Upper lobe of left lung (tissue), 6 donors: Measurements from ENCODE around the gene SLC6A1. TPM values are rescaled to one million over a fixed set of nuclear protein-coding genes. Genes with fewer than 3 reads are reported as not detected.

Experiments
- ATAC-seq, 2 donors: fragments of 200-7000 bp; cut with Tn5 transposase; one replicate each; pipeline ENCODE4 v1.9.1; 2022; ENCODE audit warnings: mild to moderate bottlenecking in 2 of 2, moderate library complexity in 2 of 2; ENCODE audit not compliant: low FRiP score in 2 of 2
- DNase-seq, 2 donors: peaks; one replicate each; pipeline ENCODE4 v3.0.0-alpha.2; 2019 to 2020
- H3K27ac ChIP-seq, 4 donors: fragments of 200-600 bp; sonication (generic); one replicate each; pipeline ENCODE4 v1.5.1; 2016 to 2019
- H3K27me3 ChIP-seq, 4 donors: fragments of 200-600 bp; sonication (generic); one replicate each; pipeline ENCODE4 v1.5.1; 2017 to 2019
- H3K36me3 ChIP-seq, 4 donors: fragments of 200-600 bp; sonication (generic); one replicate each; pipeline ENCODE4 v1.5.1; 2016 to 2019
- H3K4me1 ChIP-seq, 4 donors: fragments of 200-600 bp; sonication (generic); one replicate each; pipeline ENCODE4 v1.5.1; 2018 to 2019
- H3K4me3 ChIP-seq, 4 donors: fragments of 200-600 bp; sonication (generic); one replicate each; pipeline ENCODE4 v1.5.1; 2017 to 2019; ENCODE audit warnings: mild to moderate bottlenecking in 2 of 4, moderate library complexity in 1 of 4
- H3K9me3 ChIP-seq, 4 donors: fragments of 200-600 bp; sonication (generic); one replicate each; pipeline ENCODE4 v1.5.1; 2018 to 2019
- CTCF ChIP-seq, 6 experiments: fragments of 450-650 bp in 4 of 6; fragments of 200-600 bp in 2 of 6; sonication (generic) in 2 of 6; IDR thresholded peaks; one replicate each; pipeline ENCODE4 v1.5.1; 2016 to 2019; ENCODE audit warnings: antibody characterized with exemption in 6 of 6
- EP300 ChIP-seq, 4 donors: sonication (generic); formaldehyde crosslinking; IDR thresholded peaks; one replicate each; pipeline ENCODE4 v1.5.1; 2017; ENCODE audit warnings: antibody characterized with exemption in 4 of 4, control low read depth in 2 of 4
- POLR2A ChIP-seq, 4 donors: fragments of 450-650 bp; IDR thresholded peaks; one replicate each; pipeline ENCODE4 v1.5.1; 2016 to 2017; ENCODE audit warnings: antibody characterized with exemption in 4 of 4, mild to moderate bottlenecking in 2 of 4
- POLR2AphosphoS5 ChIP-seq, 2 donors: sonication (generic); formaldehyde crosslinking; IDR thresholded peaks; one replicate each; pipeline ENCODE4 v1.5.1; 2017; ENCODE audit warnings: antibody characterized with exemption in 2 of 2
- WGBS, 2 donors: methylation state at CpG; one replicate each; pipeline ENCODE4 v1.1.5; 2017 to 2018; 5-methylcytosine and 5-hydroxymethylcytosine counted together
- total RNA-seq, 6 donors: library from RNA; depleted of rRNA in 4 of 6; stranded (reverse); fragments of >200 nt in 4 of 6; gene quantifications; one replicate each; pipeline versions ENCODE4 v1.1.0 to v1.2.1, GENCODE V29; 2016 to 2021
- donor health status: DM: no; HTN: no; CAD: no; lungs with moderate emphysema.
- donor health status: DM: no; HTN: yes; CAD: no; lungs with severe emphysema.

Gene SLC6A1
- total RNA-seq, 6 donors from 2014 or later, result 0.46 to 11.5 (median 0.88) TPM

GRCh38 chr3:11047500-11047899 is 55.0 kb downstream of the SLC6A1 start:
- H3K4me3 ChIP-seq, result no peak overlapping the region
- no peaks in the 10 kb centered on the region for H3K27me3 ChIP-seq
- no peak overlapping the region for H3K27ac ChIP-seq
- ATAC-seq, result no peak
- no peaks in the 10 kb centered on the region for H3K9me3 ChIP-seq
- H3K4me1 ChIP-seq, result no peaks in the 10 kb centered on the region
- no peak for TF ChIP-seq CTCF (IDR thresholded peaks at IDR 0.05)
- TF ChIP-seq POLR2A (IDR thresholded peaks at IDR 0.05), result no peak
- TF ChIP-seq POLR2AphosphoS5 (IDR thresholded peaks at IDR 0.05), result no peak
- TF ChIP-seq EP300 (IDR thresholded peaks at IDR 0.05), result no peak
- 74 to 82% methylated on average over 2 of the region's 2 CpGs for WGBS, 2 donors
- no peak for DNase-seq
- H3K36me3 ChIP-seq, result no peaks in the 10 kb centered on the region

GRCh38 chr3:11050666-11051323 is 58.2 kb downstream of the SLC6A1 start:
- TF ChIP-seq EP300 (IDR thresholded peaks at IDR 0.05) (no peak), POLR2AphosphoS5 (IDR thresholded peaks at IDR 0.05) (no peak), POLR2A (IDR thresholded peaks at IDR 0.05) (no peak), CTCF (IDR thresholded peaks at IDR 0.05) (no peak)

GRCh38 chr3:11053926-11054503 is 61.5 kb downstream of the SLC6A1 start:
- Histone ChIP-seq H3K27me3 (peaks cover 0 to 3% (median 1%) of the 10 kb centered on the region in 4 donors), H3K36me3 (no peaks in the 10 kb centered on the region), H3K9me3 (no peaks in the 10 kb centered on the region), H3K27ac (no peak overlapping the region), H3K4me3 (no peak overlapping the region), H3K4me1 (no peaks in the 10 kb centered on the region)
- TF ChIP-seq CTCF (IDR thresholded peaks at IDR 0.05), result no peak
- TF ChIP-seq POLR2AphosphoS5 (IDR thresholded peaks at IDR 0.05), result no peak
- no peak for TF ChIP-seq POLR2A (IDR thresholded peaks at IDR 0.05)
- no peak for TF ChIP-seq EP300 (IDR thresholded peaks at IDR 0.05)
- no peak for ATAC-seq
- WGBS, 2 donors, result 87 to 88% methylated on average over 8 of the region's 8 CpGs
- DNase-seq, result no peak

More at GRCh38 chr3:11050666-11051323, 58.2 kb downstream of the SLC6A1 start:
- no peak overlapping the region for H3K27ac ChIP-seq
- H3K36me3 ChIP-seq, result no peaks in the 10 kb centered on the region
- no peak for ATAC-seq
- no peaks in the 10 kb centered on the region for H3K27me3 ChIP-seq
- no peaks in the 10 kb centered on the region for H3K4me1 ChIP-seq
- DNase-seq, result no peak
- H3K9me3 ChIP-seq, result no peaks in the 10 kb centered on the region
- 69 to 71% methylated on average over 11 of the region's 11 CpGs for WGBS, 2 donors
- H3K4me3 ChIP-seq, result no peak overlapping the region

- no peak for ATAC-seq
- 88 to 91% methylated on average over 15 to 17 of the region's 17 CpGs for WGBS, 2 donors
- no peaks in the 10 kb centered on the region for H3K9me3 ChIP-seq
- H3K4me3 ChIP-seq, result no peak overlapping the region
- peaks cover 0 to 3% (median 1%) of the 10 kb centered on the region in 4 donors for H3K27me3 ChIP-seq
- no peak for TF ChIP-seq POLR2AphosphoS5 (IDR thresholded peaks at IDR 0.05)
- TF ChIP-seq POLR2A (IDR thresholded peaks at IDR 0.05), result no peak
- TF ChIP-seq EP300 (IDR thresholded peaks at IDR 0.05), result no peak
- no peak overlapping the region for H3K27ac ChIP-seq
- no peaks in the 10 kb centered on the region for H3K4me1 ChIP-seq
- no peak for DNase-seq
- no peaks in the 10 kb centered on the region for H3K36me3 ChIP-seq
These were observed 62.3 kb downstream of the SLC6A1 start for GRCh38 chr3:11054739-11055438.

- Histone ChIP-seq H3K4me3 (no peak overlapping the region), H3K36me3 (no peaks in the 10 kb centered on the region), H3K27ac (no peak overlapping the region), H3K27me3 (peaks cover 0 to 3% (median 1%) of the 10 kb centered on the region in 4 donors), H3K4me1 (peaks cover 0 to 3% (median under 1%) of the 10 kb centered on the region in 4 donors), H3K9me3 (no peaks in the 10 kb centered on the region)
- TF ChIP-seq CTCF (IDR thresholded peaks at IDR 0.05) (no peak), EP300 (IDR thresholded peaks at IDR 0.05) (no peak), POLR2A (IDR thresholded peaks at IDR 0.05) (no peak), POLR2AphosphoS5 (IDR thresholded peaks at IDR 0.05) (no peak)
- 88 to 90% methylated on average over 10 of the region's 10 CpGs for WGBS, 2 donors
- DNase-seq (no peak), ATAC-seq (no peak)
These were observed 62.9 kb downstream of the SLC6A1 start for GRCh38 chr3:11055496-11055895.
